GM12892 (cell line): ENCODE results near the gene YOD1.

ENCODE experiments used
- POLR2A ChIP-seq: IDR thresholded peaks from 2 replicates; pipeline ENCODE4 v1.6.1; 2011; ENCODE audit warnings: low read depth, low read length, control low read depth
- POLR2AphosphoS5 ChIP-seq: IDR thresholded peaks from 2 replicates; pipeline ENCODE4 v1.6.1; 2011; ENCODE audit warnings: low read depth, low read length, control low read depth
- TAF1 ChIP-seq: IDR thresholded peaks from 2 replicates; pipeline ENCODE4 v1.6.1; 2011; ENCODE audit warnings: low read depth, mild to moderate bottlenecking, control low read depth, low read length, borderline replicate concordance

GRCh38 chr1:207002724-207003146 is 48.3 kb downstream of the YOD1 start:
- TF ChIP-seq POLR2A = no peak
- TF ChIP-seq POLR2AphosphoS5 = no peak
- no peak for TF ChIP-seq TAF1
